ENCODE results near the gene DDIT3.

DDIT3 gene

GRCh38 chr12:57472391-57472790 is 47.9 kb downstream of the DDIT3 start:
- TF ChIP-seq POLR2A (IDR thresholded peaks at IDR 0.05; ENCODE audit: low read depth, low read length), result no peak
- FAIRE-seq (no peak), DNase-seq (ENCODE audit: insufficient read length, low spot score) (no peak)

- FAIRE-seq, result no peak
- no peak for DNase-seq (ENCODE audit: insufficient read length, low spot score)
- no peak for TF ChIP-seq POLR2A (IDR thresholded peaks at IDR 0.05; ENCODE audit: low read depth, low read length)
Measured at GRCh38 chr12:57471661-57472060, 48.7 kb downstream of the DDIT3 start.

GRCh38 chr12:57470970-57471656 is 49.2 kb downstream of the DDIT3 start:
- no peak for TF ChIP-seq POLR2A (IDR thresholded peaks at IDR 0.05; ENCODE audit: low read depth, low read length)
- DNase-seq (ENCODE audit: insufficient read length, low spot score) (no peak), FAIRE-seq (no peak)

GRCh38 chr12:57470286-57470969 is 49.9 kb downstream of the DDIT3 start:
- no peak for TF ChIP-seq POLR2A (IDR thresholded peaks at IDR 0.05; ENCODE audit: low read depth, low read length)
- no peak for FAIRE-seq
- DNase-seq (ENCODE audit: insufficient read length, low spot score), result no peak

- TF ChIP-seq POLR2A (IDR thresholded peaks at IDR 0.05; ENCODE audit: low read depth, low read length), result no peak
- DNase-seq (ENCODE audit: insufficient read length, low spot score), result no peak
- no peak for FAIRE-seq
Measured at GRCh38 chr12:57469296-57470164, 50.8 kb downstream of the DDIT3 start.

GRCh38 chr12:57467915-57468314 is 52.4 kb downstream of the DDIT3 start:
- FAIRE-seq (no peak), DNase-seq (ENCODE audit: insufficient read length, low spot score) (no peak)
- no peak for TF ChIP-seq POLR2A (IDR thresholded peaks at IDR 0.05; ENCODE audit: low read depth, low read length)

GRCh38 chr12:57467212-57467874 is 53.0 kb downstream of the DDIT3 start:
- TF ChIP-seq POLR2A (IDR thresholded peaks at IDR 0.05; ENCODE audit: low read depth, low read length), result no peak
- FAIRE-seq, result no peak
- no peak for DNase-seq (ENCODE audit: insufficient read length, low spot score)
